ENCODE measurements around the gene ZNF155.
"Not testable (repeated sequence)": the region's sequence is repeated elsewhere in the genome, so short reads cannot be mapped to it uniquely, and the experiment has no call there.

The ZNF155 gene

GRCh38 chr19:43983912-43984686 is at the start of gene ZNF155:
Gene ZNF155 (plus strand): TSS chr19:43984188. CDS start chr19:43988544, 4,356 bp downstream.
- DNase-seq (ENCODE audit: low spot score), result peak; percentile 98

GRCh38 chr19:43934985-43935708 is 48.8 kb upstream of the ZNF155 start, which contains the start of gene ZNF45:
Gene ZNF45 (minus strand): TSS chr19:43935282. CDS start chr19:43922185, 13,097 bp downstream.
- DNase-seq (ENCODE audit: low spot score), result peak; percentile 95

GRCh38 chr19:43936188-43936587 is 47.8 kb upstream of the ZNF155 start:
- no peak for DNase-seq (ENCODE audit: low spot score)

GRCh38 chr19:43939557-43940260 is 44.3 kb upstream of the ZNF155 start:
- no peak for DNase-seq (ENCODE audit: low spot score)

- no peak for DNase-seq (ENCODE audit: low spot score)
Observed at GRCh38 chr19:43940719-43941118, 43.3 kb upstream of the ZNF155 start.

- DNase-seq (ENCODE audit: low spot score), result no peak
Observed at GRCh38 chr19:43941209-43941608, 42.8 kb upstream of the ZNF155 start.

GRCh38 chr19:43947412-43947811 is 36.6 kb upstream of the ZNF155 start:
- DNase-seq (ENCODE audit: low spot score), result not testable (repeated sequence)

GRCh38 chr19:43949803-43950202 is 34.2 kb upstream of the ZNF155 start:
- not testable (repeated sequence) for DNase-seq (ENCODE audit: low spot score)

GRCh38 chr19:43950834-43951645 is 32.9 kb upstream of the ZNF155 start, which contains the start of gene ZNF221:
Gene ZNF221 (plus strand): TSS chr19:43951228. CDS start chr19:43962727, 11,499 bp downstream.
- DNase-seq (ENCODE audit: low spot score), result peak; percentile 96

GRCh38 chr19:43956827-43957226 is 27.2 kb upstream of the ZNF155 start:
- no peak for DNase-seq (ENCODE audit: low spot score)

- no peak for DNase-seq (ENCODE audit: low spot score)
Observed at GRCh38 chr19:43957891-43958290, 26.1 kb upstream of the ZNF155 start.

GRCh38 chr19:43960411-43960810 is 23.6 kb upstream of the ZNF155 start:
- no peak for DNase-seq (ENCODE audit: low spot score)

- no peak for DNase-seq (ENCODE audit: low spot score)
Observed at GRCh38 chr19:43966079-43966694, 17.8 kb upstream of the ZNF155 start.

- no peak for DNase-seq (ENCODE audit: low spot score)
Observed at GRCh38 chr19:43976732-43977131, 7.3 kb upstream of the ZNF155 start.

GRCh38 chr19:43983544-43983911 is 460 bp upstream of the ZNF155 start:
- no peak for DNase-seq (ENCODE audit: low spot score)

- no peak for DNase-seq (ENCODE audit: low spot score)
Observed at GRCh38 chr19:43984687-43985000, 656 bp downstream of the ZNF155 start.

- no peak for DNase-seq (ENCODE audit: low spot score)
Observed at GRCh38 chr19:43997631-43998290, 13.8 kb downstream of the ZNF155 start.

GRCh38 chr19:44002212-44002565 is 18.2 kb downstream of the ZNF155 start:
- DNase-seq (ENCODE audit: low spot score), result no peak

- peak; percentile 98 for DNase-seq (ENCODE audit: low spot score)
Observed at GRCh38 chr19:44002566-44003460, 18.8 kb downstream of the ZNF155 start, which contains the start of gene ZNF230. Gene ZNF230 (plus strand): TSS chr19:44002957. CDS start chr19:44007079, 4,122 bp downstream.
